Upper lobe of left lung (tissue), 4 donors: ENCODE results near the gene CYBRD1.

Experiments used
- POLR2A ChIP-seq, 4 donors: fragments of 450-650 bp; IDR thresholded peaks; one replicate each; pipeline ENCODE4 v1.5.1; 2016 to 2017; ENCODE audit warnings: antibody characterized with exemption in 4 of 4, mild to moderate bottlenecking in 2 of 4
- POLR2AphosphoS5 ChIP-seq, 2 donors: sonication (generic); formaldehyde crosslinking; IDR thresholded peaks; one replicate each; pipeline ENCODE4 v1.5.1; 2017; ENCODE audit warnings: antibody characterized with exemption in 2 of 2
- TF ChIP-seq, protein P1 (sequence below), 6 experiments: fragments of 450-650 bp in 4 of 6; fragments of 200-600 bp in 2 of 6; sonication (generic) in 2 of 6; IDR thresholded peaks; one replicate each; pipeline ENCODE4 v1.5.1; 2016 to 2019; ENCODE audit warnings: antibody characterized with exemption in 6 of 6

DNA sequence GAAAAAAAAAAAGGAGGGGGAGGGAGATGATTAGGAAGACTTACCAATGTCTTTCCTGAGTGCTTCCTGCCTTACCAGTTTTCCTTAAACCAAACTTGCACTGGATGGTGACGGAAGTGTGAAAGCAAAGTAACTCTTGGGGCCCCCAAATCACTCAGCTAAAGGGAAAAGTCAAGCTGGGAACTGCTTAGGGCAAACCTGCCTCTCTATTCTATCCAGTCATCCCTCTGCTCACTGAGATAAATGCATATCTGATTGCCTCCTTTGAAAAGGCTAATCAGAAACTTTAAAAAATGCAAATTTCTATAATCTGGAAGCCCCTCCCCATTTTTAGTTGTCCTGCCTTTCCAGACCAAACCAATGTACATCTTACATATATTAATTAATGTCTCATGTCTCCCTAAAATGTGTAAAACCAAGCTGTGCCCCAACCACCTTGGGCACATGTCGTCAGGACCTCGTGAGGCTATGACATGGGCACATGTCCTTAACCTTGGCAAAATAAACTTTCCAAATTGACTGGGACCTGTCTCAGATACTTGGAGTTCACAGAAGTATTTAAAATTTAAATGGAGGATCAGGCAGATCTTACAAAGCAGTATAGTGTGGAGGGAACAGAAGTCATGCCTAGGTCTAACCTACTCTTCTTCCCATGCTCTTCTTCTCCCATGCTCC, 7.2 kb upstream of the CYBRD1 start:
- TF ChIP-seq, protein P1, sequence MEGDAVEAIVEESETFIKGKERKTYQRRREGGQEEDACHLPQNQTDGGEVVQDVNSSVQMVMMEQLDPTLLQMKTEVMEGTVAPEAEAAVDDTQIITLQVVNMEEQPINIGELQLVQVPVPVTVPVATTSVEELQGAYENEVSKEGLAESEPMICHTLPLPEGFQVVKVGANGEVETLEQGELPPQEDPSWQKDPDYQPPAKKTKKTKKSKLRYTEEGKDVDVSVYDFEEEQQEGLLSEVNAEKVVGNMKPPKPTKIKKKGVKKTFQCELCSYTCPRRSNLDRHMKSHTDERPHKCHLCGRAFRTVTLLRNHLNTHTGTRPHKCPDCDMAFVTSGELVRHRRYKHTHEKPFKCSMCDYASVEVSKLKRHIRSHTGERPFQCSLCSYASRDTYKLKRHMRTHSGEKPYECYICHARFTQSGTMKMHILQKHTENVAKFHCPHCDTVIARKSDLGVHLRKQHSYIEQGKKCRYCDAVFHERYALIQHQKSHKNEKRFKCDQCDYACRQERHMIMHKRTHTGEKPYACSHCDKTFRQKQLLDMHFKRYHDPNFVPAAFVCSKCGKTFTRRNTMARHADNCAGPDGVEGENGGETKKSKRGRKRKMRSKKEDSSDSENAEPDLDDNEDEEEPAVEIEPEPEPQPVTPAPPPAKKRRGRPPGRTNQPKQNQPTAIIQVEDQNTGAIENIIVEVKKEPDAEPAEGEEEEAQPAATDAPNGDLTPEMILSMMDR (IDR thresholded peaks at IDR 0.05), result no peak
- no peak for TF ChIP-seq POLR2A (IDR thresholded peaks at IDR 0.05)
- TF ChIP-seq POLR2AphosphoS5 (IDR thresholded peaks at IDR 0.05), result no peak
